Spleen (tissue), 7 donors: Measurements from ENCODE around the gene SH3D19.

Source experiments
- CTCF ChIP-seq, 11 experiments: fragments of 200-600 bp in 7 of 11; fragments of 450-650 bp in 4 of 11; sonication (generic) in 4 of 11; IDR thresholded peaks in 8 of 11; conservative IDR thresholded peaks in 3 of 11; 1 replicate in 7 of 11; 2 replicates in 4 of 11; pipeline versions ENCODE4 v1.4.0 to v1.8.0; 2016 to 2021; ENCODE audit warnings: antibody characterized with exemption in 11 of 11, inconsistent platforms in 4 of 11, mild to moderate bottlenecking in 1 of 11
- POLR2A ChIP-seq, 3 donors: fragments of 450-650 bp; IDR thresholded peaks; one replicate each; pipeline ENCODE4 v1.5.1; 2017; ENCODE audit warnings: antibody characterized with exemption in 3 of 3, mild to moderate bottlenecking in 1 of 3
- POLR2AphosphoS5 ChIP-seq, 3 donors: sonication (generic); formaldehyde crosslinking; IDR thresholded peaks; one replicate each; pipeline ENCODE4 v1.5.1; 2017; ENCODE audit warnings: antibody characterized with exemption in 3 of 3
- donor health status: DM: no; HTN: no; CAD: no; lungs with moderate emphysema.
- donor health status: DM: no; HTN: no; CAD: no.
- donor health status: DM: no; HTN: no; CAD: no.

GRCh38 chr4:151228189-151229119, 97.0 kb downstream of the SH3D19 start:
- TF ChIP-seq POLR2AphosphoS5 (IDR thresholded peaks at IDR 0.05) (no peak), POLR2A (IDR thresholded peaks at IDR 0.05) (no peak), CTCF (IDR thresholded peaks at IDR 0.05 in 8 of 11, conservative IDR thresholded peaks at IDR 0.05 in 3 of 11) (no peak)
